Smooth muscle cell (in vitro differentiated cells): ENCODE results near the gene MAPRE2. TPM values are rescaled to one million over a fixed set of nuclear protein-coding genes. Genes with fewer than 3 reads are reported as not detected.

Experiments used
- DNase-seq: peaks from one replicate; lab custom pipeline; 2025; ENCODE audit not compliant: unreplicated experiment; lab: John Stamatoyannopoulos, UW
- H2AFZ ChIP-seq: fragments of 200-600 bp; sonication (generic); 2 replicates; pipeline ENCODE4 v1.6.0; 2016; ENCODE audit warnings: antibody characterized with exemption, low read depth, mild to moderate bottlenecking
- H3F3A ChIP-seq: fragments of 200-600 bp; sonication (generic); 2 replicates; pipeline ENCODE4 v1.6.0; 2017; ENCODE audit warnings: antibody characterized with exemption, low read depth
- H3K27ac ChIP-seq: fragments of 200-600 bp; sonication (generic); 2 replicates; pipeline ENCODE4 v1.5.1; 2016; ENCODE audit warnings: low read depth, mild to moderate bottlenecking
- H3K27me3 ChIP-seq: fragments of 200-600 bp; sonication (generic); 2 replicates; pipeline ENCODE4 v1.6.1; 2016; ENCODE audit warnings: low read depth, mild to moderate bottlenecking
- H3K36me3 ChIP-seq: fragments of 200-600 bp; sonication (generic); 2 replicates; pipeline ENCODE4 v1.5.1; 2016; ENCODE audit warnings: low read depth
- H3K4me1 ChIP-seq: fragments of 200-600 bp; sonication (generic); 2 replicates; pipeline ENCODE4 v1.5.1; 2016; ENCODE audit warnings: low read depth
- H3K4me2 ChIP-seq: fragments of 200-600 bp; sonication (generic); 2 replicates; pipeline ENCODE4 v1.6.0; 2016; ENCODE audit warnings: mild to moderate bottlenecking
- H3K4me3 ChIP-seq: fragments of 200-600 bp; sonication (generic); 2 replicates; pipeline ENCODE4 v1.5.1; 2016; ENCODE audit warnings: mild to moderate bottlenecking
- H3K79me2 ChIP-seq: fragments of 200-600 bp; sonication (generic); 2 replicates; pipeline ENCODE4 v1.6.0; 2016; ENCODE audit warnings: low read depth, mild to moderate bottlenecking
- H3K9ac ChIP-seq: fragments of 200-600 bp; sonication (generic); 2 replicates; pipeline ENCODE4 v1.6.0; 2016; ENCODE audit warnings: low read depth
- H3K9me3 ChIP-seq: fragments of 200-600 bp; sonication (generic); replicated peaks from 2 replicates; pipeline ENCODE4 v1.5.1; 2016; ENCODE audit warnings: low read depth
- H4K20me1 ChIP-seq: fragments of 200-600 bp; sonication (generic); 2 replicates; pipeline ENCODE4 v1.6.0; 2016; ENCODE audit warnings: low read depth
- WGBS: methylation state at CpG from one replicate; pipeline ENCODE4 v1.1.7; 2016; ENCODE audit warnings: low lambda C conversion rate; 5-methylcytosine and 5-hydroxymethylcytosine counted together
- polyA plus RNA-seq: library from polyadenylated mRNA; unstranded; fragments of >200 nt; fragmentation: Nextera tagmentation; extraction: Ambion mirVana; gene quantifications from 2 replicates; pipeline ENCODE4 v1.2.1, GENCODE V29; 2016
- total RNA-seq: library from RNA; depleted of rRNA; stranded (reverse); fragments of >200 nt; gene quantifications from 2 replicates; pipeline ENCODE4 v1.2.3, GENCODE V29; 2014
- TF ChIP-seq, protein P1 (sequence below): fragments of 200-600 bp; sonication (generic); IDR thresholded peaks from 2 replicates; pipeline ENCODE4 v1.5.1; 2017; ENCODE audit warnings: borderline replicate concordance, mild to moderate bottlenecking, antibody characterized with exemption; ENCODE audit not compliant: insufficient read depth, poor library complexity, severe bottlenecking

MAPRE2 gene
- total and polyA plus RNA-seq, 2 experiments from 2014 or later = 11.2 to 21.8 TPM

DNA sequence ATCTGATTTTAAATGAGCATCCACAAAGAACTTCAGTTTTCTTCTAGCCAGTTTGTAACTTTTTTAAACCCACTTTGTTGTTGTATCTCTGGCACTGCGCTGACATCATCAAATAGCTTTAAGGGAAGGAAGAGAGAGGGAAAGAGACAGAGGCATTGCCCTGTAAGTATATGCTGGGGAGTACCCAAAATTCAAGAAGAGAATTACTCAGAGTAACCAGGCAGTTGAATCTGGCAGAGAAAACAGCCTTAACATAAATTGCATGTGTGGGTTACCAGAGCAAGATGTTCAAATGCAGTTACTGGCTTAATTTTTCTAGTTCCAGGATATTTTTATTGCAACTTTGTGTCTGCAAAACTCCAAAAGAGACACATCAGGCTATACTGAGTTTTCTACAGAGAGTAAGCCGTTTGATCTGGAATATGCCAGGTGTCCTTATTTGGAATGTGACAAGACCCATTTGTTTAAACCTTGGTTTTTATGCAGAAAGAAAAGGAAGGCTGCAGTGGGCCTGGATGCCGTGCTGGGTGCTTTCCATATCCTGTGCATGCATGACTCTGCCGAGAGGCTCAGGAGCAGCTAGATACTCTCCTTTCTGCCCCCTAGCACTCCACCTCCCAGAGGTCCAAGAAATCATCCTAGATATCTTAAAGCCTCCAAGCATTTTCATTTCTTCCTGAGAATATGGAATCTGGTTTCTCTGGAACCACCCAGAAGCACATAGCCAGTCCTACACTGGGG lies 93.7 kb downstream of the MAPRE2 start:
- H4K20me1 ChIP-seq = no peaks in the 10 kb centered on the region
- TF ChIP-seq, protein P1, sequence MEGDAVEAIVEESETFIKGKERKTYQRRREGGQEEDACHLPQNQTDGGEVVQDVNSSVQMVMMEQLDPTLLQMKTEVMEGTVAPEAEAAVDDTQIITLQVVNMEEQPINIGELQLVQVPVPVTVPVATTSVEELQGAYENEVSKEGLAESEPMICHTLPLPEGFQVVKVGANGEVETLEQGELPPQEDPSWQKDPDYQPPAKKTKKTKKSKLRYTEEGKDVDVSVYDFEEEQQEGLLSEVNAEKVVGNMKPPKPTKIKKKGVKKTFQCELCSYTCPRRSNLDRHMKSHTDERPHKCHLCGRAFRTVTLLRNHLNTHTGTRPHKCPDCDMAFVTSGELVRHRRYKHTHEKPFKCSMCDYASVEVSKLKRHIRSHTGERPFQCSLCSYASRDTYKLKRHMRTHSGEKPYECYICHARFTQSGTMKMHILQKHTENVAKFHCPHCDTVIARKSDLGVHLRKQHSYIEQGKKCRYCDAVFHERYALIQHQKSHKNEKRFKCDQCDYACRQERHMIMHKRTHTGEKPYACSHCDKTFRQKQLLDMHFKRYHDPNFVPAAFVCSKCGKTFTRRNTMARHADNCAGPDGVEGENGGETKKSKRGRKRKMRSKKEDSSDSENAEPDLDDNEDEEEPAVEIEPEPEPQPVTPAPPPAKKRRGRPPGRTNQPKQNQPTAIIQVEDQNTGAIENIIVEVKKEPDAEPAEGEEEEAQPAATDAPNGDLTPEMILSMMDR = no peak
- H3K27me3 ChIP-seq = no peaks in the 10 kb centered on the region
- no peak overlapping the region for H3K4me2 ChIP-seq
- no peaks in the 10 kb centered on the region for H3F3A ChIP-seq
- 76% methylated on average over 4 of the region's 4 CpGs for WGBS
- no peak overlapping the region for H2AFZ ChIP-seq
- no peaks in the 10 kb centered on the region for H3K36me3 ChIP-seq
- no peaks in the 10 kb centered on the region for H3K79me2 ChIP-seq
- H3K4me1 ChIP-seq = no peaks in the 10 kb centered on the region
- H3K9me3 ChIP-seq = no peaks in the 10 kb centered on the region
- no peak for DNase-seq
- H3K9ac ChIP-seq = no peak overlapping the region
- no peak overlapping the region for H3K27ac ChIP-seq
- no peak overlapping the region for H3K4me3 ChIP-seq

DNA sequence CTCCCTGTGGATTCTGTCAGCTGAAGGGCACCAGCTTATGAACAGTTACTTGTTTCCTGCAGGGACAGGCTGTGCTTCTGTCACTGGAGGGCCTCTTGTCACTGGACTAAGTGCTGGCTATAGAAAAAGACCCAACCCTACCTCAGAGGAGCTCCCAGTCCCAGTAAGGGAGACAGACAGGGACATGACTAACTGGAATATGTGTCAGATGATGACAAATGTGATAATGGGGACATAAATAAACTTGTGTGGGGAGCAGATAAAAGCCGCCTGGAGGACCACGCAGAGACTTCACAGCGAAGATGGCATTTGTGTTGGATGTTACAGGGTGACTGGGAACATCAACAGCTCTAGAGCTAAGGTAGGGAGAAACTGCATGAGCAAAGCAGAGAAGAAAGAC lies 95.0 kb downstream of the MAPRE2 start:
- no peaks in the 10 kb centered on the region for H3K9me3 ChIP-seq
- no peak overlapping the region for H2AFZ ChIP-seq
- H3K27me3 ChIP-seq = no peaks in the 10 kb centered on the region
- no peak overlapping the region for H3K4me2 ChIP-seq
- no peaks in the 10 kb centered on the region for H3K79me2 ChIP-seq
- no peak overlapping the region for H3K9ac ChIP-seq
- WGBS = 59% methylated on average over 3 of the region's 3 CpGs
- no peaks in the 10 kb centered on the region for H3K36me3 ChIP-seq
- H3K4me3 ChIP-seq = no peak overlapping the region
- DNase-seq = no peak
- H3K27ac ChIP-seq = no peak overlapping the region
- H3F3A ChIP-seq = no peaks in the 10 kb centered on the region
- H4K20me1 ChIP-seq = no peaks in the 10 kb centered on the region
- no peaks in the 10 kb centered on the region for H3K4me1 ChIP-seq
- TF ChIP-seq, protein P1 = no peak

DNA sequence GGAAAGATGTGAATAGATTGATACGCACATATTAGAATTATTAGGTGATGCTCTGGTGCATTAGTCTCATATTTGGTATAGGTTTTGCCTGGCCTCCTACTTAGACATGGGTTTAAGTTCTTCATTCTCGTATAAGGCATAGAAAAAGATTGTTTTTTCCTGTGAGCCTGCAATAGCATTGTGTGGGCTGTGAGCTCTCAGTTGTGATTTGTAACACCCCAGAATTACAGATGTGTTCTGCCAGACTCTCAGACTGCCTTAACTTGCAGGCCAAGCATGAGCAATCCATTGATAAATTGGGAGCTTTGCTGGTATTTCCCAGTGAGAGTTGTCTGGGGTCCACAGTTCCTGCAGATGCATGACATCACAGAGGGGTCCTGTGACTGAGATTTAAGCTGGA lies 95.7 kb downstream of the MAPRE2 start:
- H3K27me3 ChIP-seq = no peaks in the 10 kb centered on the region
- H2AFZ ChIP-seq = no peak overlapping the region
- no peak overlapping the region for H3K4me2 ChIP-seq
- TF ChIP-seq, protein P1 = no peak
- H4K20me1 ChIP-seq = no peaks in the 10 kb centered on the region
- H3K36me3 ChIP-seq = no peaks in the 10 kb centered on the region
- H3K27ac ChIP-seq = no peak overlapping the region
- H3K79me2 ChIP-seq = no peaks in the 10 kb centered on the region
- no peaks in the 10 kb centered on the region for H3K4me1 ChIP-seq
- no peak for DNase-seq
- no peaks in the 10 kb centered on the region for H3K9me3 ChIP-seq
- 80% methylated on average over 2 of the region's 2 CpGs for WGBS
- no peaks in the 10 kb centered on the region for H3F3A ChIP-seq
- H3K4me3 ChIP-seq = no peak overlapping the region
- H3K9ac ChIP-seq = no peak overlapping the region

DNA sequence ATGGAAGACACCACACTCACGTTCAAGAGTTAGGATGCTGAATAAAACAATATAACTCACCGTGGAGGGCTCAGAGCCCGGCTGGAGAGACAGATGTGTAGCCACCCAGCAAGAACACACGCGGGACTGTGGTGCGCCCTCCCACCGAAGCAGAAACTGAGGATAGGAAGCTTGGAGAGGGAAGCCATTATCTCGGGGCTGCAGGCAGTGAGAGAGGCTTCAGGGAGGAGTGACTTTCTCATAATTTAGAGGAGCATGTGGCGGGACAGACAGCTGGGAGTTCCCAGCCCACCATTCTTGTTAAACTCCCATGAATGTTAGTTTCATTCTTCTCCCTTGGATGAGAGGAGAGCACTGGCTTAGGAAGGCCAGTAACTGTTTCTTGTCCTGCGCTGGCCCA lies 96.4 kb downstream of the MAPRE2 start:
- Histone ChIP-seq H3K27me3 (no peaks in the 10 kb centered on the region), H3K79me2 (no peaks in the 10 kb centered on the region), H3F3A (no peaks in the 10 kb centered on the region), H3K27ac (no peak overlapping the region), H4K20me1 (no peaks in the 10 kb centered on the region), H3K4me3 (no peak overlapping the region), H3K36me3 (no peaks in the 10 kb centered on the region), H3K9ac (no peak overlapping the region), H3K4me2 (no peak overlapping the region), H2AFZ (no peak overlapping the region), H3K4me1 (no peaks in the 10 kb centered on the region), H3K9me3 (no peaks in the 10 kb centered on the region)
- WGBS = 95% methylated on average over 10 of the region's 10 CpGs
- DNase-seq = no peak
- TF ChIP-seq, protein P1 = no peak
